ENCODE measurements around the gene SORD. TPM values are rescaled to one million over a fixed set of nuclear protein-coding genes. Genes with fewer than 3 reads are reported as not detected.
"Not testable (repeated sequence)": the region's sequence is repeated elsewhere in the genome, so short reads cannot be mapped to it uniquely, and the experiment has no call there.

SORD gene
- total RNA-seq, 1 donor: 17.7 TPM

DNA sequence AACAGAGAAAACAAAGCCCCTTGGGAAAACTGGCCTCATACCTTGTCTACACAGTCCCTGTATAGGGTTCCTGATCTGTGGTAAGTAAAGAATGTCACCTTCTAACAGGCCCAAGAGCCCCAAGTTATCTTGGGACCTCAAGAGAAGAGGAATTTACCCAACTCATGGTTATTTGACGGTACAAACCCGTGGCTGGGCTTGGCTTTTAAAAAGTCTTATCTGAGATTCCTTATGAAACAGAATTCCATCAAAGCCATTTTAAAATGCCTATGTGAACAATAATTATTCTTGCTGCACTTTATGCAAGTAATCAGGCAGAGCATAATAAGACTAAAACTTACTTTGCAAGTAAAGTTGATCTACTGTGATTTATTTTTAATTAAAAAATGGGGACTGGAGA lies 13.9 kb upstream of the SORD start:
- TF ChIP-seq, protein P1, sequence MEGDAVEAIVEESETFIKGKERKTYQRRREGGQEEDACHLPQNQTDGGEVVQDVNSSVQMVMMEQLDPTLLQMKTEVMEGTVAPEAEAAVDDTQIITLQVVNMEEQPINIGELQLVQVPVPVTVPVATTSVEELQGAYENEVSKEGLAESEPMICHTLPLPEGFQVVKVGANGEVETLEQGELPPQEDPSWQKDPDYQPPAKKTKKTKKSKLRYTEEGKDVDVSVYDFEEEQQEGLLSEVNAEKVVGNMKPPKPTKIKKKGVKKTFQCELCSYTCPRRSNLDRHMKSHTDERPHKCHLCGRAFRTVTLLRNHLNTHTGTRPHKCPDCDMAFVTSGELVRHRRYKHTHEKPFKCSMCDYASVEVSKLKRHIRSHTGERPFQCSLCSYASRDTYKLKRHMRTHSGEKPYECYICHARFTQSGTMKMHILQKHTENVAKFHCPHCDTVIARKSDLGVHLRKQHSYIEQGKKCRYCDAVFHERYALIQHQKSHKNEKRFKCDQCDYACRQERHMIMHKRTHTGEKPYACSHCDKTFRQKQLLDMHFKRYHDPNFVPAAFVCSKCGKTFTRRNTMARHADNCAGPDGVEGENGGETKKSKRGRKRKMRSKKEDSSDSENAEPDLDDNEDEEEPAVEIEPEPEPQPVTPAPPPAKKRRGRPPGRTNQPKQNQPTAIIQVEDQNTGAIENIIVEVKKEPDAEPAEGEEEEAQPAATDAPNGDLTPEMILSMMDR (IDR thresholded peaks at IDR 0.05; ENCODE audit: insufficient read depth, low read depth, low read length): no peak
- DNase-seq (ENCODE audit: low read depth): no peak
- H3K4me3 ChIP-seq (ENCODE audit: low read depth, low read length): no peak overlapping the region

DNA sequence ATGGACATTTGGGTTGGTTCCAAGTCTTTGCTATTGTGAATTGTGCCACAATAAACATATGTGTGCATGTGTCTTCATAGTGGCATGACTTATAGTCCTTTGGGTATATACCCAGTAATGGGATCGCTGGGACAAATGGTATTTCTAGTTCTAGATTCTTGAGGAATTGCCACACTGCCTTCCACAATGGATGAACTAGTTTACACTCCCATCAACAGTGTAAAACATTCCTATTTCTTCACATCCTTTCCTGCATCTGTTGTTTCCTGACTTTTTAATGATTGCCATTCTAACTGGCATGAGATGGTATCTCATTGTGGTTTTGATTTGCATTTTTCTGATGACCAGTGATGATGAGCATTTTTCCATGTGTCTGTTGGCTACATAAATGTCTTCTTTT lies 7.9 kb upstream of the SORD start:
- not testable (repeated sequence) for DNase-seq (ENCODE audit: low read depth)

DNA sequence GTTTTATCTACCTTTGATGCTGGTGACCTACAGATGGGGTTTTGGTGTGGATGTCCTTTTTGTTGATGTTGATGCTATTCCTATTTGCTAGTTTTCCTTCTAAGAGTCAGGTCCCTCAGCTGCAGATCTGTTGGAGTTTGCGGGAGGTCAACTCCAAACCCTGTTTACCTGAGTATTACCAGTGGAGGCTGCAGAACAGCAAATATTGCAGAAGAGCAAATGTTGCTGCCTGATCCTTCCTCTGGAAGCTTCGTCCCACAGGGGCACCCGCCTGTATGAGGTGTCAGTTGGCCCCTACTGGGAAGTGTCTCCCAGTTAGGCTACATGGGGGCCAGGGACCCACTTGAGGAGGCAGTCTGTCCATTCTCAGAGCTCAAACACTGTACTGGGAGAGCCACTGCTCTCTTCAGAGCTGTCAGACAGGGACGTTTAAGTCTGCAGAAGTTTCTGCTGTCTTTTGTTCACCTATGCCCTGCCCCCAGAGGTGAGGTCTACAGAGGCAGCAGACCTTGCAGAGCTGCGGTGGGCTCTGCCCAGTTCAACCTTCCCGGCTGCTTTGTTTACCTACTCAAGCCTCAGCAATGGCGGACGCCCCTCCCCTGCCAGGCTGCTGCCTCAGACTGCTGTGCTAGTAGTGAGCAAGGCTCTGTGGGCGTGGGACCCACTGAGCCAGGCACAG lies 2.6 kb upstream of the SORD start:
- not testable (repeated sequence) for H3K4me3 ChIP-seq (ENCODE audit: low read depth, low read length); DNase-seq (ENCODE audit: low read depth)

More for the DNA sequence above, 7.9 kb upstream of the SORD start:
- H3K4me3 ChIP-seq (ENCODE audit: low read depth, low read length): not testable (repeated sequence)

DNA sequence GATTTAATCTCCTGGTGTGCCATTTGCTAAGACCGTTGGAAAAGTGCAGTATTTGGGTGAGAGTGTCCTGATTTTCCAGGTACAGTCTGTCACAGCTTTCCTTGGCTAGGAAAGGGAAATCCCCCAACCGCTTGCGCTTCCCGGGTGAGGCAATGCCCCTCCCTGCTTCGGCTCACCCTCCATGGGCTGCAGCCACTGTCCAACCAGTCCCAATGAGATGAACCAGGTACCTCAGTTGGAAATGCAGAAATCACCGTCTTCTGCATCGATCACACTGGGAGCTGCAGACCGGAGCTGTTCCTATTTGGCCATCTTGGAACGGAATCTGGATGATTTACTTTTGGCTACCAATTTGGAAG lies 2.1 kb upstream of the SORD start:
- not testable (repeated sequence) for DNase-seq (ENCODE audit: low read depth); H3K4me3 ChIP-seq (ENCODE audit: low read depth, low read length)

DNA sequence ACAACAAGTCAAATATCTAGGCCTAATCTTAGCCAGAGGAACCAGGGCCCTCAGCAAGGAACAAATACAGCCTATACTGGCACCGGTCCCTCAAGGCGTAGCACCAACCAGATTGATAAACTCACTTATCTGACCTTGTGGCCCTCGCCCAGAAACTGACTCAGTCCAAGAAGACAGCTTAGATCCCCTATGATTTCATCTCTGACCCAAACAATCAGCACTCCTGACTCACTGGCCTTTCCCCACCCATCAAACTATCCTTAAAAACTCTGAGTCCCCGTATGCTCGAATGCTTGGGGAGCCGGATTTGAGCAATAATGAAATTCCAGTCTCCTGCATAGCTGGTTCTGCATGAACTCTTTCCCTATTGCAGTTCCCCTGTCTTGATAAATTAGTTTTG lies 1.6 kb upstream of the SORD start:
- H3K4me3 ChIP-seq (ENCODE audit: low read depth, low read length): no peak overlapping the region
- DNase-seq (ENCODE audit: low read depth): no peak
- TF ChIP-seq, protein P1 (IDR thresholded peaks at IDR 0.05; ENCODE audit: insufficient read depth, low read depth, low read length): no peak

DNA sequence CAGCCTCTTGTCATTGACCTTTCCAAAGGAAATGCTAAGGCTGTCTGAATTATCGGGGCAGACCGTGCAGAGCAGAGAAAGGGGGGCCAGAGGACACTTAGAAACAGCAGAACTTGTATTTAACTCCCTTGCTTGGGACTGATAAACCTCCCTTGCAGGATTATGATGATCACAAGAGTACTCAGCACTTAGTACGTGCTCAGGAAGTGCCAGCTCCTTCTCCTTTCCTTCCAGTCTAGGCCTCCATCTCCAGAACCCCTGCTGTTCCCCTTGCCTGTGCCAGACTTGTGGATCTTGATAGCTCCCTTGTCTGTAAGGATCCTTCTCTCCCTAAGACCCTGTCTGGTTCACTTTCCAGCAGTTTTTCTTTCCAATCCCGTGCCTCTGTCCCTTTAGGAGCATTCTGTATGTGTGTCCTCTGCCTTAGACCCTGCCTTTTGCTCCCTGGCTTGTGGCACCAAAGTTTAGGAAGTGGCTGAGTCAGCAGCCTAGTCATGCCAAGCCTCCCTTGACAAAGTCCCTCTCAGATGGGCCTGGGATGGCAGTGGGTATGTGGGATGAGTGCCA lies 747 bp downstream of the SORD start:
- TF ChIP-seq, protein P1 (IDR thresholded peaks at IDR 0.05; ENCODE audit: insufficient read depth, low read depth, low read length): no peak
- peak; percentile 3 for DNase-seq (ENCODE audit: low read depth)
- peak overlapping the region; percentile 76 for H3K4me3 ChIP-seq (ENCODE audit: low read depth, low read length)

DNA sequence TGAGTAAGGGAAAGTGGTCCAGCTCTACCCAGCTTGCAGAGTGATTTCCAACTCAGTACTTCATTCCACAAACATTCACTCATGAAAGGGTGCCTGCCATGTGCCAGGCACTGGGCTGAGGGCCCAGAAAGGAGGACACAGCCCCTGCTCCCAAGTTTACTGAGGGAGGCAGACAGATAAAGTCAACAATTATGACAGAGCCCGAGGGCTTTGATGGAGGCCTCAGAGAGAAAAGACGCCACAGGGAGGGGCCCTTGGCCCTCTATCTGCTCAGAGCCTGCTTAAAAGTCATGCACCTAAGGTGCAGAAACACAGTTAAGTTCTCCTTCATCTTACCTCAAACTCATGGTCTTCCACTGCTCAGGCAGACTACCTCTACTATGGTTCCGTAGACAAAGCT lies 1.7 kb downstream of the SORD start:
- not testable (repeated sequence) for DNase-seq (ENCODE audit: low read depth); H3K4me3 ChIP-seq (ENCODE audit: low read depth, low read length)

DNA sequence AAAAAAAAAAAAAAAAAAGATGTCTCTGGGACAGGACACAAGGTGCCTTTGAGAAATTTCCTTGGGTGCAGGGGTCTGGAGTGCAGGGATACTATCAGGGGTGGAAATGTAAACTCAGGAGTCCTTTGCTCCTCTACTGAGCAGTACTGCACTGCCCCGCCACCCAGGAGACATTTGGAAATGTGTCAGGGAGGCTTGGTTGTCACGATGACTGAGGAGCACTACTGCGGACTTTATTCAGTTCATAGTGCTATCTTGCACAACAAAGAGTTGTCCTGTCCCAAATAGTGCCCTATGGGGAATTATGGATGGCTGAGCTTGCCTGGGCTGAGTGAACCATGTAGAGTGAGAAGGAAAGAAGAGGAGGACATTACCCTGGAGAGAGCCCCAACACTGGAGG lies 2.6 kb downstream of the SORD start:
- not testable (repeated sequence) for DNase-seq (ENCODE audit: low read depth)

DNA sequence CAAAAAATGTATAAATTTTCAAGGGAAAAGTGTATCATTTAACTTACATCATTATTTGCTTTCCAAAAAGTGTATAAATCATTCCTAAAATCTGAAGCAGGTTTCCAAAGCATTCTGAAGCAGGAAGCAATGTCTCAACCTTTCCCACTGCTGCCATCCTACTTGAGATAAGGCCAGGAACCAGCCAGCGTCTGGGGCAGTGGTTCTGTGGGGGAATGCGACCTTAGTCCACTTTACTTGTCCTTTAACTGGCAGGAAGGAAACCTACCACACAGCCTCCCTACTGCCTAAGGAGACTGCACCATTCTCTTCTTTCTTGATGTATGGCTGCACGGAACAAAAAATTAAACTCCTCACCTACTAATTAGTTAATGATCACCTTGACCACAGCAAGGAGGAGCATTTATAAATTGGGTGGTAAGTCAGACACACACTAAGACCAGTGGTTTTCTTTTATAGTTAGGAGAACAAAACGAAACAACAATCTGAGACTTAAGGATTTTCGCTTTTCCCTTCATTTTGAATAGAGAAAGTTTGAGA lies 3.7 kb downstream of the SORD start:
- H3K4me3 ChIP-seq (ENCODE audit: low read depth, low read length): no peak overlapping the region
- TF ChIP-seq, protein P1 (IDR thresholded peaks at IDR 0.05; ENCODE audit: insufficient read depth, low read depth, low read length): no peak
- no peak for DNase-seq (ENCODE audit: low read depth)

More for the DNA sequence above, 2.6 kb downstream of the SORD start:
- not testable (repeated sequence) for H3K4me3 ChIP-seq (ENCODE audit: low read depth, low read length)
